Measurements from ENCODE around the gene SOCS2. TPM values are rescaled to one million over a fixed set of nuclear protein-coding genes. Genes with fewer than 3 reads are reported as not detected.

Gene SOCS2
- total RNA-seq, 4 donors from 2014 or later = 10.4 to 46.7 (median 26.5) TPM

GRCh38 chr12:93599192-93599591, 26.7 kb downstream of the SOCS2 start:
- TF ChIP-seq POLR2A (IDR thresholded peaks at IDR 0.05; ENCODE audit: low read depth) (no peak), CTCF (IDR thresholded peaks at IDR 0.05) (no peak), POLR2AphosphoS5 (IDR thresholded peaks at IDR 0.05) (no peak), EP300 (IDR thresholded peaks at IDR 0.05) (no peak)
- Histone ChIP-seq H3K9me3 (no peaks in the 10 kb centered on the region), H3K27ac (replicated peaks in 1 of 4) (no peak overlapping the region), H3K4me1 (peaks cover 12 to 16% (median 14%) of the 10 kb centered on the region in 4 donors), H3K36me3 (no peaks in the 10 kb centered on the region), H3K4me3 (no peak overlapping the region), H3K27me3 (no peaks in the 10 kb centered on the region)
- no peak for DNase-seq (ENCODE audit: extremely low spot score)
- 90% methylated on average over 3 of the region's 3 CpGs for WGBS
- intact Hi-C loops (cut with DNase I) = loop anchor here (5.0 kb wide), 1 partner anchor 73 kb away; no protein-coding TSS in a partner anchor

- no peaks in the 10 kb centered on the region for H3K9me3 ChIP-seq
- H3K4me1 ChIP-seq = peaks cover 12 to 16% (median 14%) of the 10 kb centered on the region in 4 donors
- intact Hi-C loops (cut with DNase I) = no loop called here
- 100% methylated on average over 2 of the region's 2 CpGs for WGBS
- no peaks in the 10 kb centered on the region for H3K36me3 ChIP-seq
- H3K27me3 ChIP-seq = no peaks in the 10 kb centered on the region
- DNase-seq (ENCODE audit: extremely low spot score) = no peak
- no peak overlapping the region for H3K4me3 ChIP-seq
- H3K27ac ChIP-seq (replicated peaks in 1 of 4) = no peak overlapping the region
- no peak for TF ChIP-seq CTCF (IDR thresholded peaks at IDR 0.05)
Measured at GRCh38 chr12:93601591-93601990, 29.1 kb downstream of the SOCS2 start.

DNA sequence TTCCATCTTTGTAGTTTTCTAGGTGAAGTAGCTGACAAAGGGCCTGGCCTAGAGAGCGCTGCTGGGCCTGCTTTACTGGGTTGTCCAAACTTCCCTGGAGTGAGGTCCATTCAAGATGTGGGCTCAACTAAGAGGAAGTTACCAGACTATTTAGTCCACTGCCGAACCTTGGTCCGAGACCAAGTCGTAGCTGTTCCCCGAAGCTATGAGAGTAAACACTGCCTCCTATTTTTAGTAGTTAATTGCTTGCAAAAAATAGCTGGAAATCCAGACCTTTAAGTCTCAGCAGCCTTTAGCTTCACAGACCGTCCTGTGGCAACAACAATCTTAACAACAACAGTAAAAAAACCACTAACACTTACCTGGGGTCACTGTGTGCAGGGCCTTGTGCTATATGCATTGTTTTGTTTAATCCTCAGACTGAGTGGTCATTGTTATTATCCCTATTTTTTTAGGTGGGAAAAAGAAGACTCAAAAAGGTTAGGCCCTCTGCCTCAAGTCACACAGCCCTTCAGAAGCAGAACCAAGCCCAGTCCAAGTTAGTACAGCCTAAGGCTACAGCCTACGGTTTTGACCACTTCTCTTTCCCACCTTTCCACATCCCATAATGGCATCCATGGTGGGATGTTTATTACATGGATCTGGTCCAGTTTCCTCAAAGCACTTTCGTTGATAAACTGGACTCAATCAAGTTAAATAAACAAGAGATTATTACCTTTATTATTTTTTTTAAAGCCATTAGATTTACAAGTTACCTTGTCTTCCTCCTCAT, 30.6 kb downstream of the SOCS2 start:
- no peak for TF ChIP-seq CTCF (IDR thresholded peaks at IDR 0.05)
- Histone ChIP-seq H3K4me3 (no peak overlapping the region), H3K36me3 (no peaks in the 10 kb centered on the region), H3K27me3 (no peaks in the 10 kb centered on the region), H3K9me3 (no peaks in the 10 kb centered on the region), H3K27ac (replicated peaks in 1 of 4) (peak overlapping the region in 2 of 4 donors; percentile 26 to 32), H3K4me1 (peaks cover 12 to 16% (median 14%) of the 10 kb centered on the region in 4 donors)
- no peak for DNase-seq (ENCODE audit: extremely low spot score)
- intact Hi-C loops (cut with DNase I) = no loop called here
- 50% methylated on average over 8 of the region's 8 CpGs for WGBS

- no peaks in the 10 kb centered on the region for H3K9me3 ChIP-seq
- no peak overlapping the region for H3K27ac ChIP-seq (replicated peaks in 1 of 4)
- H3K4me3 ChIP-seq = no peak overlapping the region
- no peaks in the 10 kb centered on the region for H3K36me3 ChIP-seq
- no peak for DNase-seq (ENCODE audit: extremely low spot score)
- peaks cover 12 to 16% (median 14%) of the 10 kb centered on the region in 4 donors for H3K4me1 ChIP-seq
- no peaks in the 10 kb centered on the region for H3K27me3 ChIP-seq
- intact Hi-C loops (cut with DNase I) = no loop called here
- no peak for TF ChIP-seq POLR2AphosphoS5 (IDR thresholded peaks at IDR 0.05)
- TF ChIP-seq CTCF (IDR thresholded peaks at IDR 0.05) = no peak
- no peak for TF ChIP-seq POLR2A (IDR thresholded peaks at IDR 0.05; ENCODE audit: low read depth)
- no peak for TF ChIP-seq EP300 (IDR thresholded peaks at IDR 0.05)
- 73% methylated on average over 4 of the region's 4 CpGs for WGBS
Measured at GRCh38 chr12:93603762-93604161, 31.3 kb downstream of the SOCS2 start.

DNA sequence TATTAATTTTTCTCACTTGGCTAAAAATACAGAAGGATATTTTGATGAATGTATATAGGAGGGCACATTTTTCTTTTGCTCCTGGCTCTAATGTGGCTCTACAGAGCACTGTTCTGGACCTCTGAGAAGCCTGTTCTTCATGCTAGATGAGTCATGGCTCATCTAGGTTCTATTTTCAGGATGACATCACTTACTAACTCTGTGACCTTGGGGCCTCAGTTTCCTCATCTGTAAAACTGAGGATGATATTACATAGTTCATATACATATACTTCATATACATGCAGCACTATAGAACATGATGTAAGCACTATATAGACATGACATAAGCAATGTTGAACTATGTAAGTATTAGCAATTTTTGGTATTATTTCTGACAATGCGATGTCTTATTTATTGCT, 35.8 kb downstream of the SOCS2 start:
- no peak for TF ChIP-seq POLR2AphosphoS5 (IDR thresholded peaks at IDR 0.05)
- TF ChIP-seq CTCF (IDR thresholded peaks at IDR 0.05) = no peak
- no peak for TF ChIP-seq POLR2A (IDR thresholded peaks at IDR 0.05; ENCODE audit: low read depth)
- TF ChIP-seq EP300 (IDR thresholded peaks at IDR 0.05) = no peak
- Histone ChIP-seq H3K4me1 (peaks cover 5 to 6% (median 6%) of the 10 kb centered on the region in 4 donors), H3K27ac (replicated peaks in 1 of 4) (no peak overlapping the region), H3K27me3 (no peaks in the 10 kb centered on the region), H3K9me3 (no peaks in the 10 kb centered on the region), H3K36me3 (no peaks in the 10 kb centered on the region), H3K4me3 (no peak overlapping the region)
- DNase-seq (ENCODE audit: extremely low spot score) = peak; percentile 26
- intact Hi-C loops (cut with DNase I) = no loop called here
- WGBS = 100% methylated on average over 1 of the region's 1 CpG
